WTC11 (cell line): ENCODE data around the gene PARVB. TPM values are rescaled to one million over a fixed set of nuclear protein-coding genes. Genes with fewer than 3 reads are reported as not detected.

Experiments used
- ATAC-seq: fragments of 200-7000 bp; cut with Tn5 transposase; 2 replicates; pipeline ENCODE4 v1.10.0; 2021; ENCODE audit warnings: mild to moderate bottlenecking, moderate library complexity
- CTCF ChIA-PET: fragments of 300-600 bp; sonication (Branson Sonifier 250); formaldehyde crosslinking; loops from one replicate; lab custom pipeline; 2021; ENCODE audit warnings: antibody characterized with exemption; lab: Charles Lee
- POLR2A ChIA-PET: fragments of 350-600 bp; sonication (Branson Sonifier 250); formaldehyde crosslinking; loops from one replicate; lab custom pipeline; 2021; ENCODE audit warnings: antibody characterized with exemption; lab: Charles Lee
- DNase-seq: peaks from one replicate; pipeline ENCODE4 v3.0.0; 2021; ENCODE audit warnings: low spot score
- H3K27ac Mint-ChIP-seq: 2 replicates; pipeline ENCODE4 v1.8.0; 2021; ENCODE audit warnings: mixed read lengths
- H3K27me3 Mint-ChIP-seq: 2 replicates; pipeline ENCODE4 v1.8.0; 2021; ENCODE audit warnings: low read depth, mild to moderate bottlenecking, moderate library complexity, mixed read lengths
- H3K36me3 Mint-ChIP-seq: 2 replicates; pipeline ENCODE4 v1.8.0; 2021; ENCODE audit warnings: mixed read lengths
- H3K4me1 Mint-ChIP-seq: 2 replicates; pipeline ENCODE4 v1.8.0; 2022; ENCODE audit warnings: mixed read lengths
- H3K4me3 Mint-ChIP-seq: 2 replicates; pipeline ENCODE4 v1.8.0; 2021; ENCODE audit warnings: mild to moderate bottlenecking, moderate library complexity, mixed read lengths
- H3K9me3 Mint-ChIP-seq: 2 replicates; pipeline ENCODE4 v1.8.0; 2021; ENCODE audit warnings: mixed read lengths
- E2F4 ChIP-seq: sonication (generic); formaldehyde crosslinking; IDR thresholded peaks from 2 replicates; pipeline ENCODE4 v1.8.1; 2022; ENCODE audit warnings: low read depth, mild to moderate bottlenecking, moderate library complexity, missing genetic modification reagents, borderline replicate concordance
- ESRRA ChIP-seq: sonication (generic); formaldehyde crosslinking; IDR thresholded peaks from 2 replicates; pipeline ENCODE4 v1.8.1; 2022; ENCODE audit warnings: mild to moderate bottlenecking, missing genetic modification reagents, borderline replicate concordance
- FOXJ3 ChIP-seq: sonication (generic); formaldehyde crosslinking; IDR thresholded peaks from 2 replicates; pipeline ENCODE4 v1.9.0; 2021; ENCODE audit warnings: missing genetic modification reagents, mild to moderate bottlenecking, borderline replicate concordance
- FOXK1 ChIP-seq: sonication (generic); formaldehyde crosslinking; IDR thresholded peaks from 2 replicates; pipeline ENCODE4 v1.8.0; 2022; ENCODE audit warnings: mild to moderate bottlenecking, moderate library complexity, missing genetic modification reagents
- GRHL2 ChIP-seq: fragments of 250-450 bp; sonication (Bioruptor Pico); IDR thresholded peaks from 2 replicates; pipeline ENCODE4 v1.8.0; 2022; ENCODE audit warnings: mild to moderate bottlenecking, moderate library complexity; ENCODE audit not compliant: insufficient replicate concordance, severe bottlenecking
- GTF2I ChIP-seq: fragments of 250-450 bp; sonication (Bioruptor Pico); conservative IDR thresholded peaks from 2 replicates; pipeline ENCODE4 v1.4.0; 2021; ENCODE audit warnings: mild to moderate bottlenecking
- JAZF1 ChIP-seq: fragments of 250-450 bp; sonication (Bioruptor Pico); IDR thresholded peaks from 2 replicates; pipeline ENCODE4 v1.9.0; 2021; ENCODE audit warnings: moderate library complexity, mild to moderate bottlenecking, inconsistent platforms
- MAX ChIP-seq: sonication (generic); formaldehyde crosslinking; IDR thresholded peaks from 2 replicates; pipeline ENCODE4 v1.8.0; 2022; ENCODE audit warnings: mild to moderate bottlenecking, missing genetic modification reagents
- NFE2L1 ChIP-seq: sonication (generic); formaldehyde crosslinking; IDR thresholded peaks from 2 replicates; pipeline ENCODE4 v1.8.1; 2023; ENCODE audit warnings: missing genetic modification reagents
- NR3C1 ChIP-seq: sonication (generic); formaldehyde crosslinking; conservative IDR thresholded peaks from 2 replicates; pipeline ENCODE4 v1.8.1; 2023; ENCODE audit warnings: low read depth, mild to moderate bottlenecking, missing genetic modification reagents
- RELA ChIP-seq: sonication (generic); formaldehyde crosslinking; IDR thresholded peaks from 2 replicates; pipeline ENCODE4 v1.8.1; 2022; ENCODE audit warnings: missing genetic modification reagents, mild to moderate bottlenecking, borderline replicate concordance
- ZBTB21 ChIP-seq: sonication (generic); formaldehyde crosslinking; IDR thresholded peaks from 2 replicates; pipeline ENCODE4 v1.8.1; 2023; ENCODE audit warnings: mild to moderate bottlenecking, missing genetic modification reagents, borderline replicate concordance
- ZNF121 ChIP-seq: sonication (generic); formaldehyde crosslinking; IDR thresholded peaks from 2 replicates; pipeline ENCODE4 v1.8.0; 2023; ENCODE audit warnings: missing genetic modification reagents
- ZNF219 ChIP-seq: sonication (generic); formaldehyde crosslinking; IDR thresholded peaks from 2 replicates; pipeline ENCODE4 v1.8.0; 2023; ENCODE audit warnings: missing genetic modification reagents, mild to moderate bottlenecking, borderline replicate concordance
- ZNF423 ChIP-seq: fragments of 250-450 bp; sonication (Bioruptor Pico); IDR thresholded peaks from 2 replicates; pipeline ENCODE4 v2.1.2; 2022; ENCODE audit warnings: mild to moderate bottlenecking, moderate library complexity
- total RNA-seq: library from RNA; stranded (reverse); gene quantifications from 3 replicates; pipeline ENCODE4 v1.2.3, GENCODE V29; 2021
- TF ChIP-seq, protein P1 (sequence below): sonication (generic); formaldehyde crosslinking; IDR thresholded peaks from 2 replicates; pipeline ENCODE4 v1.8.0; 2023; ENCODE audit warnings: missing genetic modification reagents, mild to moderate bottlenecking, borderline replicate concordance
- TF ChIP-seq, protein P2 (sequence below): sonication (generic); formaldehyde crosslinking; IDR thresholded peaks from 2 replicates; pipeline ENCODE4 v1.8.1; 2023; ENCODE audit warnings: mild to moderate bottlenecking, moderate library complexity, missing genetic modification reagents
- TF ChIP-seq, protein P3 (sequence below): sonication (generic); formaldehyde crosslinking; IDR thresholded peaks from 2 replicates; pipeline ENCODE4 v1.8.1; 2023; ENCODE audit warnings: mild to moderate bottlenecking, missing genetic modification reagents

Gene PARVB
- total RNA-seq, 1 experiment from 2014 or later, result 3.3 TPM

- CTCF ChIA-PET, result interaction anchor here (0.5 to 1.4 kb wide), 2 partner anchors 37 to 1419 kb away, joined by 3 to 6 read pairs; no protein-coding TSS in a partner anchor
- H3K4me1 Mint-ChIP-seq, result peaks cover 21% of the 10 kb centered on the region
Measured at GRCh38 chr22:44030051-44030701, 6.1 kb downstream of the PARVB start.

More at GRCh38 chr22:44030051-44030701, 6.1 kb downstream of the PARVB start:
- no peak for ATAC-seq
- no peak for DNase-seq
- Mint-ChIP-seq H3K9me3 (no peaks in the 10 kb centered on the region), H3K36me3 (no peaks in the 10 kb centered on the region), H3K4me3 (no peak overlapping the region), H3K27ac (no peak overlapping the region), H3K27me3 (no peaks in the 10 kb centered on the region; the same call in 1 of the 2 replicates)
- TF ChIP-seq NFE2L1 (CRISPR knock-in tag) (no peak), NR3C1 (CRISPR knock-in tag) (no peak), MAX (CRISPR knock-in tag) (no peak), FOXJ3 (CRISPR knock-in tag) (no peak), ZNF121 (no peak), RELA (no peak), ZNF423 (CRISPR knock-in tag) (no peak), GTF2I (CRISPR knock-in tag) (no peak), E2F4 (CRISPR knock-in tag) (no peak), JAZF1 (no peak), ZNF219 (no peak), FOXK1 (CRISPR knock-in tag) (no peak), ESRRA (CRISPR knock-in tag) (no peak), ZBTB21 (CRISPR knock-in tag) (no peak), GRHL2 (CRISPR knock-in tag) (no peak)
- TF ChIP-seq, protein P1, sequence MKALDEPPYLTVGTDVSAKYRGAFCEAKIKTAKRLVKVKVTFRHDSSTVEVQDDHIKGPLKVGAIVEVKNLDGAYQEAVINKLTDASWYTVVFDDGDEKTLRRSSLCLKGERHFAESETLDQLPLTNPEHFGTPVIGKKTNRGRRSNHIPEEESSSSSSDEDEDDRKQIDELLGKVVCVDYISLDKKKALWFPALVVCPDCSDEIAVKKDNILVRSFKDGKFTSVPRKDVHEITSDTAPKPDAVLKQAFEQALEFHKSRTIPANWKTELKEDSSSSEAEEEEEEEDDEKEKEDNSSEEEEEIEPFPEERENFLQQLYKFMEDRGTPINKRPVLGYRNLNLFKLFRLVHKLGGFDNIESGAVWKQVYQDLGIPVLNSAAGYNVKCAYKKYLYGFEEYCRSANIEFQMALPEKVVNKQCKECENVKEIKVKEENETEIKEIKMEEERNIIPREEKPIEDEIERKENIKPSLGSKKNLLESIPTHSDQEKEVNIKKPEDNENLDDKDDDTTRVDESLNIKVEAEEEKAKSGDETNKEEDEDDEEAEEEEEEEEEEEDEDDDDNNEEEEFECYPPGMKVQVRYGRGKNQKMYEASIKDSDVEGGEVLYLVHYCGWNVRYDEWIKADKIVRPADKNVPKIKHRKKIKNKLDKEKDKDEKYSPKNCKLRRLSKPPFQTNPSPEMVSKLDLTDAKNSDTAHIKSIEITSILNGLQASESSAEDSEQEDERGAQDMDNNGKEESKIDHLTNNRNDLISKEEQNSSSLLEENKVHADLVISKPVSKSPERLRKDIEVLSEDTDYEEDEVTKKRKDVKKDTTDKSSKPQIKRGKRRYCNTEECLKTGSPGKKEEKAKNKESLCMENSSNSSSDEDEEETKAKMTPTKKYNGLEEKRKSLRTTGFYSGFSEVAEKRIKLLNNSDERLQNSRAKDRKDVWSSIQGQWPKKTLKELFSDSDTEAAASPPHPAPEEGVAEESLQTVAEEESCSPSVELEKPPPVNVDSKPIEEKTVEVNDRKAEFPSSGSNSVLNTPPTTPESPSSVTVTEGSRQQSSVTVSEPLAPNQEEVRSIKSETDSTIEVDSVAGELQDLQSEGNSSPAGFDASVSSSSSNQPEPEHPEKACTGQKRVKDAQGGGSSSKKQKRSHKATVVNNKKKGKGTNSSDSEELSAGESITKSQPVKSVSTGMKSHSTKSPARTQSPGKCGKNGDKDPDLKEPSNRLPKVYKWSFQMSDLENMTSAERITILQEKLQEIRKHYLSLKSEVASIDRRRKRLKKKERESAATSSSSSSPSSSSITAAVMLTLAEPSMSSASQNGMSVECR (CRISPR knock-in tag), result no peak
- TF ChIP-seq, protein P2, sequence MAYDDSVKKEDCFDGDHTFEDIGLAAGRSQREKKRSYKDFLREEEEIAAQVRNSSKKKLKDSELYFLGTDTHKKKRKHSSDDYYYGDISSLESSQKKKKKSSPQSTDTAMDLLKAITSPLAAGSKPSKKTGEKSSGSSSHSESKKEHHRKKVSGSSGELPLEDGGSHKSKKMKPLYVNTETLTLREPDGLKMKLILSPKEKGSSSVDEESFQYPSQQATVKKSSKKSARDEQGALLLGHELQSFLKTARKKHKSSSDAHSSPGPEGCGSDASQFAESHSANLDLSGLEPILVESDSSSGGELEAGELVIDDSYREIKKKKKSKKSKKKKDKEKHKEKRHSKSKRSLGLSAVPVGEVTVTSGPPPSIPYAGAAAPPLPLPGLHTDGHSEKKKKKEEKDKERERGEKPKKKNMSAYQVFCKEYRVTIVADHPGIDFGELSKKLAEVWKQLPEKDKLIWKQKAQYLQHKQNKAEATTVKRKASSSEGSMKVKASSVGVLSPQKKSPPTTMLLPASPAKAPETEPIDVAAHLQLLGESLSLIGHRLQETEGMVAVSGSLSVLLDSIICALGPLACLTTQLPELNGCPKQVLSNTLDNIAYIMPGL (CRISPR knock-in tag), result no peak
- TF ChIP-seq, protein P3, sequence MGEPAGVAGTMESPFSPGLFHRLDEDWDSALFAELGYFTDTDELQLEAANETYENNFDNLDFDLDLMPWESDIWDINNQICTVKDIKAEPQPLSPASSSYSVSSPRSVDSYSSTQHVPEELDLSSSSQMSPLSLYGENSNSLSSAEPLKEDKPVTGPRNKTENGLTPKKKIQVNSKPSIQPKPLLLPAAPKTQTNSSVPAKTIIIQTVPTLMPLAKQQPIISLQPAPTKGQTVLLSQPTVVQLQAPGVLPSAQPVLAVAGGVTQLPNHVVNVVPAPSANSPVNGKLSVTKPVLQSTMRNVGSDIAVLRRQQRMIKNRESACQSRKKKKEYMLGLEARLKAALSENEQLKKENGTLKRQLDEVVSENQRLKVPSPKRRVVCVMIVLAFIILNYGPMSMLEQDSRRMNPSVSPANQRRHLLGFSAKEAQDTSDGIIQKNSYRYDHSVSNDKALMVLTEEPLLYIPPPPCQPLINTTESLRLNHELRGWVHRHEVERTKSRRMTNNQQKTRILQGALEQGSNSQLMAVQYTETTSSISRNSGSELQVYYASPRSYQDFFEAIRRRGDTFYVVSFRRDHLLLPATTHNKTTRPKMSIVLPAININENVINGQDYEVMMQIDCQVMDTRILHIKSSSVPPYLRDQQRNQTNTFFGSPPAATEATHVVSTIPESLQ (CRISPR knock-in tag), result no peak
- POLR2A ChIA-PET, result interaction anchor here (0.6 kb wide), 1 partner anchor 45 kb away, joined by 3 read pairs; no protein-coding TSS in a partner anchor
